HepG2 (cell line): ENCODE measurements around the gene ZNF23. TPM values are rescaled to one million over a fixed set of nuclear protein-coding genes. Genes with fewer than 3 reads are reported as not detected.
A peak's percentile ranks its signal among the peaks of the same experiment; 100 is the strongest.

Experiments
- AHR ChIP-seq: IDR thresholded peaks from 2 replicates; pipeline ENCODE4 v1.6.1; 2018; ENCODE audit warnings: missing genetic modification reagents, missing compliant biosample characterization
- EP300 ChIP-seq, 3 experiments: sonication (generic) in 1 of 3; formaldehyde crosslinking in 1 of 3; IDR thresholded peaks; 2 replicates each; pipeline versions ENCODE4 v1.5.1 to v1.6.1; 2011 to 2020; ENCODE audit warnings: low read depth in 2 of 3, low read length in 2 of 3, borderline replicate concordance in 1 of 3, improper control_type of control experiment in 1 of 3, mild to moderate bottlenecking in 1 of 3, missing genetic modification reagents in 1 of 3, moderate library complexity in 1 of 3
- ETS1 ChIP-seq: sonication (generic); formaldehyde crosslinking; IDR thresholded peaks from 2 replicates; pipeline ENCODE4 v1.4.0; 2020; ENCODE audit warnings: missing genetic modification reagents
- HDAC2 ChIP-seq: sonication (generic); formaldehyde crosslinking; IDR thresholded peaks from 2 replicates; pipeline ENCODE4 v1.4.0; 2020; ENCODE audit warnings: missing genetic modification reagents
- HHEX ChIP-seq: IDR thresholded peaks from 2 replicates; pipeline ENCODE4 v1.6.1; 2016; ENCODE audit warnings: control low read depth
- HMG20A ChIP-seq: IDR thresholded peaks from 2 replicates; pipeline ENCODE4 v1.6.1; 2016; ENCODE audit warnings: borderline replicate concordance
- IKZF4 ChIP-seq: sonication (generic); formaldehyde crosslinking; IDR thresholded peaks from 2 replicates; pipeline ENCODE4 v1.5.1; 2020; ENCODE audit warnings: borderline replicate concordance, mild to moderate bottlenecking, low read depth, missing genetic modification reagents; ENCODE audit errors: not compliant biosample characterization
- IRX3 ChIP-seq: sonication (generic); formaldehyde crosslinking; IDR thresholded peaks from 2 replicates; pipeline ENCODE4 v1.8.1; 2023; ENCODE audit warnings: mild to moderate bottlenecking, low read depth, missing genetic modification reagents, borderline replicate concordance
- KDM1A ChIP-seq: IDR thresholded peaks from 2 replicates; pipeline ENCODE4 v1.6.1; 2016; ENCODE audit warnings: missing compliant biosample characterization
- KDM6A ChIP-seq: IDR thresholded peaks from 2 replicates; pipeline ENCODE4 v1.6.1; 2016; ENCODE audit warnings: low read depth
- KLF13 ChIP-seq: sonication (generic); formaldehyde crosslinking; IDR thresholded peaks from 2 replicates; pipeline ENCODE4 v1.4.0; 2020; ENCODE audit warnings: mild to moderate bottlenecking, missing genetic modification reagents
- MBD4 ChIP-seq: IDR thresholded peaks from 2 replicates; pipeline ENCODE4 v1.6.1; 2012; ENCODE audit warnings: low read length, inconsistent platforms, borderline replicate concordance
- NRL ChIP-seq: sonication (generic); formaldehyde crosslinking; IDR thresholded peaks from 2 replicates; pipeline ENCODE4 v1.5.0; 2020; ENCODE audit warnings: missing genetic modification reagents, mild to moderate bottlenecking, moderate library complexity, borderline replicate concordance
- PCBP1 ChIP-seq: fragments of 200-400 bp; formaldehyde crosslinking; IDR thresholded peaks from 2 replicates; pipeline ENCODE4 v1.6.1; 2017; ENCODE audit warnings: mild to moderate bottlenecking, low read depth, low read length, borderline replicate concordance
- RAD21 ChIP-seq: fragments of 450-650 bp; formaldehyde crosslinking; IDR thresholded peaks from 2 replicates; pipeline ENCODE4 v1.5.0; 2020; ENCODE audit warnings: mild to moderate bottlenecking
- REL ChIP-seq: sonication (generic); formaldehyde crosslinking; conservative IDR thresholded peaks from 2 replicates; pipeline ENCODE4 v1.8.0; 2022; ENCODE audit warnings: mild to moderate bottlenecking, missing genetic modification reagents, moderate library complexity
- SIX1 ChIP-seq: sonication (generic); formaldehyde crosslinking; IDR thresholded peaks from 2 replicates; pipeline ENCODE4 v1.4.0; 2020; ENCODE audit warnings: missing genetic modification reagents, borderline replicate concordance
- SMAD3 ChIP-seq: sonication (generic); formaldehyde crosslinking; IDR thresholded peaks from 2 replicates; pipeline ENCODE4 v1.4.0; 2020; ENCODE audit warnings: missing genetic modification reagents
- U2AF1 ChIP-seq: fragments of 200-400 bp; formaldehyde crosslinking; optimal IDR thresholded peaks from 2 replicates; pipeline ENCODE3; 2017; ENCODE audit warnings: mild to moderate bottlenecking, low read depth, low read length
- ZBTB46 ChIP-seq: sonication (generic); formaldehyde crosslinking; IDR thresholded peaks from 2 replicates; pipeline ENCODE4 v1.4.0; 2020; ENCODE audit warnings: mild to moderate bottlenecking, missing genetic modification reagents, borderline replicate concordance
- ZNF12 ChIP-seq: sonication (generic); formaldehyde crosslinking; IDR thresholded peaks from 2 replicates; pipeline ENCODE4 v1.5.0; 2020; ENCODE audit warnings: missing genetic modification reagents
- ZNF567 ChIP-seq: sonication (generic); formaldehyde crosslinking; IDR thresholded peaks from 2 replicates; pipeline ENCODE4 v1.8.1; 2023; ENCODE audit warnings: mild to moderate bottlenecking, missing genetic modification reagents, borderline replicate concordance
- ZNF580 ChIP-seq: IDR thresholded peaks from 2 replicates; pipeline ENCODE4 v1.6.1; 2016; ENCODE audit warnings: low read depth, borderline replicate concordance
- ZSCAN5A ChIP-seq: sonication (generic); formaldehyde crosslinking; IDR thresholded peaks from 2 replicates; pipeline ENCODE4 v1.8.0; 2022; ENCODE audit warnings: mild to moderate bottlenecking, missing genetic modification reagents, borderline replicate concordance
- ZZZ3 ChIP-seq: sonication (generic); formaldehyde crosslinking; IDR thresholded peaks from 2 replicates; pipeline ENCODE4 v1.4.0; 2020; ENCODE audit warnings: missing genetic modification reagents, mild to moderate bottlenecking, borderline replicate concordance
- polyA plus RNA-seq, 8 experiments: library from polyadenylated mRNA; depleted of rRNA in 3 of 8; stranded (reverse) in 7 of 8; unstranded in 1 of 8; fragments of >200 nt; fragmentation: Illumina TruSeq in 4 of 8; extraction: Trizol in 4 of 8; gene quantifications; 2 replicates each; pipeline versions ENCODE4 v1.2.1 to v1.2.3, GENCODE V29; 2011 to 2016; ENCODE audit warnings: low read depth in 4 of 8, missing spikeins in 1 of 8, mixed read lengths in 1 of 8; ENCODE audit not compliant: insufficient read depth in 1 of 8
- total RNA-seq, 5 experiments: library from RNA; depleted of rRNA; stranded (reverse); fragments of >200 nt; fragmentation: Illumina TruSeq; extraction: Trizol; gene quantifications; 2 replicates each; pipeline ENCODE4 v1.2.3, GENCODE V29; 2016; ENCODE audit warnings: low read depth in 1 of 5

The ZNF23 gene
- total and polyA plus RNA-seq, 2 of the 13 experiments (the other 11 are each of a cell fraction or from before 2014, with no cell fraction given): 8.6 to 12.2 TPM

GRCh38 chr16:71426069-71426879 is 35.8 kb downstream of the ZNF23 start (continued):
- TF ChIP-seq ZNF567 (CRISPR knock-in tag): peak; percentile 70; the same call in 1 of the 2 replicates
- peak; percentile 80; the same call in 1 of the 2 replicates for TF ChIP-seq HMG20A (CRISPR knock-in tag)
- peak; percentile 90; the same call in 1 of the 2 replicates for TF ChIP-seq ZBTB46
- peak; percentile 99 for TF ChIP-seq ZNF580 (CRISPR knock-in tag)
- no peak; the same call in 1 of the 2 replicates for TF ChIP-seq PCBP1
- TF ChIP-seq ZZZ3: peak; percentile 86
- no peak for TF ChIP-seq KLF13 (CRISPR knock-in tag)
- TF ChIP-seq ZSCAN5A (CRISPR knock-in tag): no peak
- no peak; the same call in 1 of the 2 replicates for TF ChIP-seq KDM6A (CRISPR knock-in tag)
- TF ChIP-seq MBD4: no peak
- TF ChIP-seq SIX1 (CRISPR knock-in tag): 0 out of 2 replicates have a peak, but pooled peaks have one; percentile 43
- peak; percentile 74 for TF ChIP-seq U2AF1
- no peak for TF ChIP-seq IRX3
- no peak for TF ChIP-seq IKZF4 (CRISPR knock-in tag)
- TF ChIP-seq KDM1A: peak; percentile 91
- TF ChIP-seq ETS1 (CRISPR knock-in tag): no peak; the same call in 1 of the 2 replicates
- peak; percentile 84 for TF ChIP-seq AHR (CRISPR knock-in tag)
- peak; percentile 94; the same call in 1 of the 2 replicates for TF ChIP-seq NRL (CRISPR knock-in tag)
- TF ChIP-seq HHEX (CRISPR knock-in tag): 0 out of 2 replicates have a peak, but pooled peaks have one; percentile 5
- peak; percentile 9 to 43; a peak in 1 of 4 replicates for TF ChIP-seq EP300 (IDR thresholded peaks at IDR 0.05; ENCODE audit: low read depth in 2 of 2, low read length in 2 of 2)
- TF ChIP-seq EP300 (CRISPR knock-in tag; IDR thresholded peaks at IDR 0.05; ENCODE audit: borderline replicate concordance): peak; percentile 59; the same call in 1 of the 2 replicates
- peak; percentile 85 for TF ChIP-seq ZNF12 (CRISPR knock-in tag)
- TF ChIP-seq SMAD3 (CRISPR knock-in tag): peak; percentile 99
- TF ChIP-seq REL (CRISPR knock-in tag): no peak
- TF ChIP-seq HDAC2 (CRISPR knock-in tag): peak; percentile 98
- TF ChIP-seq RAD21 (CRISPR knock-in tag): no peak; the same call in 1 of the 2 replicates
